HG02798 (cell line): ENCODE measurements around the gene SOHLH1.

Source experiments
- ATAC-seq: cut with Tn5 transposase; IDR thresholded peaks from one replicate; pipeline ENCODE4 v1.9.1; 2021; ENCODE audit warnings: mild to moderate bottlenecking; ENCODE audit not compliant: unreplicated experiment, poor library complexity

SOHLH1 gene

GRCh38 chr9:135732569-135733257, 33.4 kb upstream of the SOHLH1 start:
- no peak for ATAC-seq

GRCh38 chr9:135731454-135731853, 32.2 kb upstream of the SOHLH1 start:
- no peak for ATAC-seq

GRCh38 chr9:135729480-135729879, 30.2 kb upstream of the SOHLH1 start:
- ATAC-seq, result no peak

GRCh38 chr9:135728436-135729110, 29.3 kb upstream of the SOHLH1 start:
- no peak for ATAC-seq

GRCh38 chr9:135727257-135727875, 28.1 kb upstream of the SOHLH1 start:
- ATAC-seq, result no peak

GRCh38 chr9:135726138-135726853, 27.0 kb upstream of the SOHLH1 start:
- no peak for ATAC-seq

- no peak for ATAC-seq
Observed at GRCh38 chr9:135724186-135724787, 25.0 kb upstream of the SOHLH1 start.

- ATAC-seq, result no peak
Observed at GRCh38 chr9:135722365-135722764, 23.1 kb upstream of the SOHLH1 start.

- ATAC-seq, result no peak
Observed at GRCh38 chr9:135719472-135719871, 20.2 kb upstream of the SOHLH1 start.

- no peak for ATAC-seq
Observed at GRCh38 chr9:135718616-135719015, 19.3 kb upstream of the SOHLH1 start.

GRCh38 chr9:135717410-135717809, 18.1 kb upstream of the SOHLH1 start:
- ATAC-seq, result no peak

- no peak for ATAC-seq
Observed at GRCh38 chr9:135716045-135716444, 16.8 kb upstream of the SOHLH1 start.

GRCh38 chr9:135715056-135715595, 15.8 kb upstream of the SOHLH1 start:
- ATAC-seq, result no peak

- ATAC-seq, result no peak
Observed at GRCh38 chr9:135714242-135715055, 15.2 kb upstream of the SOHLH1 start.

GRCh38 chr9:135712613-135713295, 13.5 kb upstream of the SOHLH1 start:
- ATAC-seq, result no peak

GRCh38 chr9:135711881-135712280, 12.6 kb upstream of the SOHLH1 start:
- ATAC-seq, result no peak

GRCh38 chr9:135711391-135711790, 12.1 kb upstream of the SOHLH1 start:
- ATAC-seq, result no peak

- no peak for ATAC-seq
Observed at GRCh38 chr9:135708164-135708563, 8.9 kb upstream of the SOHLH1 start.
